GM12878 (cell line): Measurements from ENCODE around the gene SULT6B1. TPM values are rescaled to one million over a fixed set of nuclear protein-coding genes. Genes with fewer than 3 reads are reported as not detected.

Experiments
- ATAC-seq: fragments of 200-7000 bp; cut with Tn5 transposase; 3 replicates; pipeline ENCODE4 v1.9.1; 2020; ENCODE audit warnings: mild to moderate bottlenecking, moderate library complexity
- BruUV-seq: library from RNA; stranded (reverse); fragments of 400-500 nt; replicated peaks from 2 replicates; lab custom pipeline; 2021; lab: Mats Ljungman, UMichigan
- CTCF ChIA-PET: fragments of 300-600 bp; sonication (Branson Sonifier 250); formaldehyde crosslinking; extraction: SDS; loops from one replicate; lab custom pipeline; 2021; ENCODE audit warnings: inconsistent platforms; lab: Yijun Ruan, JAX
- POLR2A ChIA-PET: fragments of 350-600 bp; formaldehyde crosslinking; extraction: SDS; loops from one replicate; lab custom pipeline; 2021; ENCODE audit warnings: inconsistent platforms; lab: Charles Lee
- RAD21 ChIA-PET: fragments of 300-600 bp; sonication (Branson Sonifier 250); formaldehyde crosslinking; loops from one replicate; lab custom pipeline; 2023; ENCODE audit warnings: antibody characterized with exemption; ENCODE audit not compliant: unreplicated experiment; lab: Charles Lee
- SMC1A ChIA-PET: fragments of 300-600 bp; sonication (Branson Sonifier 250); formaldehyde crosslinking; loops from one replicate; lab custom pipeline; 2023; ENCODE audit not compliant: unreplicated experiment, uncharacterized antibody; lab: Charles Lee
- DNase-seq: peaks from one replicate; pipeline ENCODE4 v3.0.0-alpha.2; 2011; ENCODE audit warnings: low read depth, low spot score
- FAIRE-seq: peaks from 3 replicates; lab custom pipeline; 2011; peaks lifted over from hg19 to GRCh38; lab: Jason Lieb, UNC
- H2AFZ ChIP-seq: 2 replicates; pipeline ENCODE4 v1.6.0; 2011; ENCODE audit warnings: low read depth, low read length, control low read depth; ENCODE audit not compliant: control insufficient read depth
- H3K27ac ChIP-seq: 2 replicates; pipeline ENCODE4 v1.5.1; 2011; ENCODE audit warnings: control low read depth; ENCODE audit not compliant: control insufficient read depth, insufficient read depth
- H3K27me3 ChIP-seq, 2 experiments: replicated peaks in 1 of 2; 2 replicates each; pipeline versions ENCODE4 v1.6.0 to v1.6.1; 2011; ENCODE audit warnings: low read length in 1 of 2; ENCODE audit not compliant: control insufficient read depth in 2 of 2, insufficient read depth in 2 of 2
- H3K36me3 ChIP-seq, 2 experiments: 2 replicates each; pipeline ENCODE4 v1.5.1; 2011; ENCODE audit warnings: low read length in 1 of 2; ENCODE audit not compliant: control insufficient read depth in 2 of 2, insufficient read depth in 2 of 2
- H3K4me1 ChIP-seq: 2 replicates; pipeline ENCODE4 v1.6.1; 2011; ENCODE audit warnings: mild to moderate bottlenecking, low read length, moderate library complexity, mixed read lengths; ENCODE audit not compliant: control insufficient read depth, insufficient read depth
- H3K4me2 ChIP-seq: 2 replicates; pipeline ENCODE4 v1.6.0; 2011; ENCODE audit warnings: control low read depth; ENCODE audit not compliant: control insufficient read depth, insufficient read depth
- H3K4me3 ChIP-seq: fragments of 200-600 bp; sonication (generic); 2 replicates; pipeline ENCODE4 v1.5.1; 2016
- H3K79me2 ChIP-seq: 2 replicates; pipeline ENCODE4 v1.6.0; 2011; ENCODE audit warnings: low read length; ENCODE audit not compliant: control insufficient read depth, insufficient read depth
- H3K9ac ChIP-seq: 2 replicates; pipeline ENCODE4 v1.8.0; 2011; ENCODE audit warnings: low read length, control low read depth, mixed read lengths; ENCODE audit not compliant: control insufficient read depth, insufficient read depth
- H3K9me3 ChIP-seq: replicated peaks from 3 replicates; pipeline ENCODE4 v1.5.1; 2011; ENCODE audit warnings: mild to moderate bottlenecking, low read length; ENCODE audit not compliant: control insufficient read depth, insufficient read depth
- H4K20me1 ChIP-seq: 2 replicates; pipeline ENCODE4 v1.6.0; 2011; ENCODE audit not compliant: control insufficient read depth, insufficient read depth
- ASH2L ChIP-seq: fragments of 300-600, 200-600 bp; sonication (generic); IDR thresholded peaks from 2 replicates; pipeline ENCODE4 v1.6.1; 2017; ENCODE audit warnings: low read depth, mild to moderate bottlenecking, borderline replicate concordance
- CHD2 ChIP-seq: IDR thresholded peaks from 2 replicates; pipeline ENCODE4 v1.6.1; 2011; ENCODE audit warnings: low read depth, low read length, improper control_type of control experiment, borderline replicate concordance
- IRF4 ChIP-seq: IDR thresholded peaks from 2 replicates; pipeline ENCODE4 v1.6.1; 2011; ENCODE audit warnings: low read depth, low read length
- KAT2A ChIP-seq: conservative IDR thresholded peaks from 2 replicates; pipeline ENCODE4 v1.6.1; 2011; ENCODE audit warnings: low read depth, low read length; ENCODE audit not compliant: control insufficient read depth
- MTA2 ChIP-seq: fragments of 450-650 bp; IDR thresholded peaks from 2 replicates; pipeline ENCODE4 v1.6.1; 2016; ENCODE audit warnings: low read depth, mild to moderate bottlenecking, moderate library complexity
- NR2C2 ChIP-seq: IDR thresholded peaks from 2 replicates; pipeline ENCODE4 v1.6.1; 2011; ENCODE audit warnings: borderline replicate concordance, low read depth; ENCODE audit not compliant: control insufficient read depth, insufficient read length
- RAD21 ChIP-seq: IDR thresholded peaks from 2 replicates; pipeline ENCODE4 v1.6.1; 2011; ENCODE audit warnings: mild to moderate bottlenecking, low read depth, low read length, moderate library complexity; ENCODE audit not compliant: insufficient read depth
- RAD51 ChIP-seq: fragments of 450-650 bp; IDR thresholded peaks from 2 replicates; pipeline ENCODE4 v1.6.1; 2016; ENCODE audit warnings: moderate library complexity, mild to moderate bottlenecking, inconsistent platforms
- SMARCA5 ChIP-seq: fragments of 450-650 bp; IDR thresholded peaks from 2 replicates; pipeline ENCODE4 v1.6.1; 2017; ENCODE audit warnings: mild to moderate bottlenecking
- TAF1 ChIP-seq: IDR thresholded peaks from 2 replicates; pipeline ENCODE4 v1.6.1; 2011; ENCODE audit warnings: mild to moderate bottlenecking, low read depth, low read length, borderline replicate concordance
- ZNF24 ChIP-seq: fragments of 450-650 bp; IDR thresholded peaks from 2 replicates; pipeline ENCODE4 v1.6.1; 2017; ENCODE audit warnings: antibody characterized with exemption, mild to moderate bottlenecking
- WGBS: methylation state at CpG from one replicate; pipeline ENCODE4 v1.1.6; 2016; ENCODE audit warnings: low lambda C conversion rate; ENCODE audit not compliant: insufficient replicate concordance, insufficient coverage; ENCODE audit errors: missing lambda C conversion rate; 5-methylcytosine and 5-hydroxymethylcytosine counted together
- in situ Hi-C: fragments of 300-500 bp; cut with MboI; formaldehyde crosslinking; loops from 9 replicates; pipeline ENCODE4 v1.14.3; 2018; ENCODE audit warnings: mixed read lengths
- intact Hi-C: fragments of 100-400 bp; cut with micrococcal nuclease; formaldehyde crosslinking; loops from one replicate; pipeline ENCODE4 v1.14.2; 2022; ENCODE audit not compliant: unreplicated experiment
- polyA plus RNA-seq, 11 experiments: library from polyadenylated mRNA; depleted of rRNA in 4 of 11; unstranded in 6 of 11; stranded (reverse) in 5 of 11; fragments of >200 nt; fragmentation: Nextera tagmentation in 4 of 11; fragmentation: Illumina TruSeq in 1 of 11; extraction: Ambion mirVana in 4 of 11; extraction: Trizol in 1 of 11; gene quantifications; 1 replicate in 1 of 11; 2 replicates in 10 of 11; pipeline versions ENCODE4 v1.2.1 to v1.2.3, GENCODE V29; 2011 to 2016; ENCODE audit warnings: inconsistent platforms in 2 of 11, missing spikeins in 2 of 11, low read depth in 1 of 11
- total RNA-seq, 4 experiments: library from RNA; depleted of rRNA in 3 of 4; stranded (reverse); fragments of >200 nt in 3 of 4; fragmentation: Illumina TruSeq in 1 of 4; extraction: Trizol in 1 of 4; gene quantifications; 2 replicates each; pipeline versions ENCODE4 v1.2.1 to v1.2.3, GENCODE V29; 2013 to 2021
- TF ChIP-seq, protein P1 (sequence below): fragments of 450-650 bp; formaldehyde crosslinking; IDR thresholded peaks from 2 replicates; pipeline ENCODE4 v1.5.0; 2022; ENCODE audit warnings: mild to moderate bottlenecking, missing genetic modification characterization
- TF ChIP-seq, protein P2 (sequence below): IDR thresholded peaks from 2 replicates; pipeline ENCODE4 v1.6.1; 2011; ENCODE audit warnings: low read depth, low read length, improper control_type of control experiment, borderline replicate concordance
- TF ChIP-seq, protein P3 (sequence below): fragments of 150-350 bp; IDR thresholded peaks from 2 replicates; pipeline ENCODE4 v1.6.1; 2014; ENCODE audit warnings: mild to moderate bottlenecking, low read depth, low read length
- TF ChIP-seq, protein P4 (sequence below): IDR thresholded peaks from 2 replicates; pipeline ENCODE4 v1.6.1; 2011; ENCODE audit warnings: mild to moderate bottlenecking, low read depth, low read length, moderate library complexity; ENCODE audit not compliant: insufficient replicate concordance

Gene SULT6B1
- total and polyA plus RNA-seq, 10 of the 15 experiments (the other 5 are each of a cell fraction or from before 2014, with no cell fraction given): not detected

DNA sequence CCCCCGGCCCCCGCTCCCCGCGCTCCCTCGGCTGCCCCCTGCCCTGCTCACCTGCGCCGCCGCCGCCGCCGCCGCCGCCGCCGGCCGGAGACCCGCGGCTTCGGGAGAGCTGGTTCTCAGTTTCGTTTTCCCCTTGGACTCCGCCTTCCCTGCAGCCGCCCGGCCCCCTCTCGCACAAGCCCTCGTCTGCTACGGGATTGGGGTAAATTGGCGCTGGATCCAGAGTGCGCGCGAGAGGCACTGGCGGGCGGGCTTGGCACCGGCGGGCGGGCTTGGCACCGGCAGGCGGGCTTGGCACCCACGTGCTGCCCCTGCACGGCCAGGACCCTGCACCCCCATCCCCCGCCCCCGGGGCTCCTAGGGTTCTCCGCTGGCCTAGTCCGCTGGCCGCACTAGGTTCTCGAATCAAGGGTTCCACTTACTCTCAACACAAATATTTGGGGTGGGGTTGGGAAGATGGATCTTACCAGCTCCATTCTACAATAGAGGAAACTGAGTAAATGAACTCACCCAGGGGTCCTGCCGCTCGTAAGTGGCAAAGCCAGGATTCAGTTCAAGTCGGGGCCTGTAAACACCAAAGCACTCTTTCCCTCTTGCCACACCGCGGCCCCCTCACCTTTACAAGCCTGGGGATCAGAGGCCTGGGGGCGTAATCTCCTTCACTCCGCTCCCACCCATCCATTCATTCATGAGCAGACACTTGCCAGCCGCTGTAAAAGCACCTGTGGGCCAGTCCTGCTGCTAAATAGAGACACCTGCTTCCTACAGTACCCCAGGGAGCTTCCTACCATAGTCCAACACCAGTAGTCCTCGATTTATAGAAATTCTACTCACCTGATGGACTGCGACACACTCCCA is 31.4 kb downstream of the SULT6B1 start, which contains the start of gene EIF2AK2:
EIF2AK2 (minus strand) TSS at position 124 of the 858 bp plus-strand sequence. CDS start 9,174 bp downstream, outside the sequence.
- TSS peak; percentile 87 for BruUV-seq
- TF ChIP-seq ZNF24 (no peak), TAF1 (no peak; the same call in 1 of the 2 replicates), CHD2 (peak; percentile 84), NR2C2 (no peak), MTA2 (no peak), RAD51 (no peak), IRF4 (no peak), KAT2A (no peak), SMARCA5 (no peak), ASH2L (peak; percentile 71; the same call in 1 of the 2 replicates), RAD21 (no peak)
- TF ChIP-seq, protein P1, sequence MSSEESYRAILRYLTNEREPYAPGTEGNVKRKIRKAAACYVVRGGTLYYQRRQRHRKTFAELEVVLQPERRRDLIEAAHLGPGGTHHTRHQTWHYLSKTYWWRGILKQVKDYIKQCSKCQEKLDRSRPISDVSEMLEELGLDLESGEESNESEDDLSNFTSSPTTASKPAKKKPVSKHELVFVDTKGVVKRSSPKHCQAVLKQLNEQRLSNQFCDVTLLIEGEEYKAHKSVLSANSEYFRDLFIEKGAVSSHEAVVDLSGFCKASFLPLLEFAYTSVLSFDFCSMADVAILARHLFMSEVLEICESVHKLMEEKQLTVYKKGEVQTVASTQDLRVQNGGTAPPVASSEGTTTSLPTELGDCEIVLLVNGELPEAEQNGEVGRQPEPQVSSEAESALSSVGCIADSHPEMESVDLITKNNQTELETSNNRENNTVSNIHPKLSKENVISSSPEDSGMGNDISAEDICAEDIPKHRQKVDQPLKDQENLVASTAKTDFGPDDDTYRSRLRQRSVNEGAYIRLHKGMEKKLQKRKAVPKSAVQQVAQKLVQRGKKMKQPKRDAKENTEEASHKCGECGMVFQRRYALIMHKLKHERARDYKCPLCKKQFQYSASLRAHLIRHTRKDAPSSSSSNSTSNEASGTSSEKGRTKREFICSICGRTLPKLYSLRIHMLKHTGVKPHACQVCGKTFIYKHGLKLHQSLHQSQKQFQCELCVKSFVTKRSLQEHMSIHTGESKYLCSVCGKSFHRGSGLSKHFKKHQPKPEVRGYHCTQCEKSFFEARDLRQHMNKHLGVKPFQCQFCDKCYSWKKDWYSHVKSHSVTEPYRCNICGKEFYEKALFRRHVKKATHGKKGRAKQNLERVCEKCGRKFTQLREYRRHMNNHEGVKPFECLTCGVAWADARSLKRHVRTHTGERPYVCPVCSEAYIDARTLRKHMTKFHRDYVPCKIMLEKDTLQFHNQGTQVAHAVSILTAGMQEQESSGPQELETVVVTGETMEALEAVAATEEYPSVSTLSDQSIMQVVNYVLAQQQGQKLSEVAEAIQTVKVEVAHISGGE (CRISPR knock-in tag): peak; percentile 76
- TF ChIP-seq, protein P2, sequence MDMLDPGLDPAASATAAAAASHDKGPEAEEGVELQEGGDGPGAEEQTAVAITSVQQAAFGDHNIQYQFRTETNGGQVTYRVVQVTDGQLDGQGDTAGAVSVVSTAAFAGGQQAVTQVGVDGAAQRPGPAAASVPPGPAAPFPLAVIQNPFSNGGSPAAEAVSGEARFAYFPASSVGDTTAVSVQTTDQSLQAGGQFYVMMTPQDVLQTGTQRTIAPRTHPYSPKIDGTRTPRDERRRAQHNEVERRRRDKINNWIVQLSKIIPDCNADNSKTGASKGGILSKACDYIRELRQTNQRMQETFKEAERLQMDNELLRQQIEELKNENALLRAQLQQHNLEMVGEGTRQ: no peak
- TF ChIP-seq, protein P3, sequence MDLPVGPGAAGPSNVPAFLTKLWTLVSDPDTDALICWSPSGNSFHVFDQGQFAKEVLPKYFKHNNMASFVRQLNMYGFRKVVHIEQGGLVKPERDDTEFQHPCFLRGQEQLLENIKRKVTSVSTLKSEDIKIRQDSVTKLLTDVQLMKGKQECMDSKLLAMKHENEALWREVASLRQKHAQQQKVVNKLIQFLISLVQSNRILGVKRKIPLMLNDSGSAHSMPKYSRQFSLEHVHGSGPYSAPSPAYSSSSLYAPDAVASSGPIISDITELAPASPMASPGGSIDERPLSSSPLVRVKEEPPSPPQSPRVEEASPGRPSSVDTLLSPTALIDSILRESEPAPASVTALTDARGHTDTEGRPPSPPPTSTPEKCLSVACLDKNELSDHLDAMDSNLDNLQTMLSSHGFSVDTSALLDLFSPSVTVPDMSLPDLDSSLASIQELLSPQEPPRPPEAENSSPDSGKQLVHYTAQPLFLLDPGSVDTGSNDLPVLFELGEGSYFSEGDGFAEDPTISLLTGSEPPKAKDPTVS: no peak
- TF ChIP-seq, protein P4, sequence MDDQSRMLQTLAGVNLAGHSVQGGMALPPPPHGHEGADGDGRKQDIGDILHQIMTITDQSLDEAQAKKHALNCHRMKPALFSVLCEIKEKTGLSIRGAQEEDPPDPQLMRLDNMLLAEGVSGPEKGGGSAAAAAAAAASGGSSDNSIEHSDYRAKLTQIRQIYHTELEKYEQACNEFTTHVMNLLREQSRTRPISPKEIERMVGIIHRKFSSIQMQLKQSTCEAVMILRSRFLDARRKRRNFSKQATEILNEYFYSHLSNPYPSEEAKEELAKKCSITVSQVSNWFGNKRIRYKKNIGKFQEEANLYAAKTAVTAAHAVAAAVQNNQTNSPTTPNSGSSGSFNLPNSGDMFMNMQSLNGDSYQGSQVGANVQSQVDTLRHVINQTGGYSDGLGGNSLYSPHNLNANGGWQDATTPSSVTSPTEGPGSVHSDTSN: no peak

More for the DNA sequence above, 31.4 kb downstream of the SULT6B1 start, which contains the start of gene EIF2AK2:
- peak within 1 kb of the TSS; percentile 97 for H3K4me2 ChIP-seq
- peak within 1 kb of the TSS; percentile 92 for H3K4me3 ChIP-seq
- H3K9me3 ChIP-seq: peaks cover 2% of the 10 kb centered on the region; the same call in 1 of the 3 replicates
- peak within 1 kb of the TSS; percentile 97 for H3K9ac ChIP-seq
- H3K79me2 ChIP-seq: peaks cover 54% of the 10 kb centered on the region
- peak; percentile 92 for ATAC-seq
- peaks cover 12% of the 10 kb centered on the region for H3K4me1 ChIP-seq
- no peaks in the 10 kb centered on the region for H3K27me3 ChIP-seq
- intact Hi-C loops (loop anchor here (5.0 kb wide), 1 partner anchor 75 kb away; the partner anchor contains the start of genes CEBPZ and NDUFAF7), in situ Hi-C loops (no loop called here)
- H3K36me3 ChIP-seq: peaks cover 0 to 7% of the 10 kb centered on the region in 2 experiments; a peak in 1 of 4 replicates
- RAD21 ChIA-PET: interaction anchor here (0.7 to 1.6 kb wide), 6 partner anchors 12 to 1006 kb away, joined by 3 to 5 read pairs (median 4); partner anchors contain the start of genes CEBPZ and NDUFAF7
- H4K20me1 ChIP-seq: 0 out of 2 replicates have a peak, but pooled peaks cover 3% of the 10 kb centered on the region
- CTCF ChIA-PET: interaction anchor here (0.6 to 1.6 kb wide), 3 partner anchors 12 to 720 kb away, joined by 3 to 12 read pairs (median 4); no protein-coding TSS in a partner anchor
- POLR2A ChIA-PET: interaction anchor here (0.5 to 1.5 kb wide), 6 partner anchors 11 to 627 kb away, joined by 3 to 5 read pairs (median 4); partner anchors contain the start of genes CEBPZ and NDUFAF7
- no peak for FAIRE-seq
- DNase-seq: no peak
- SMC1A ChIA-PET: interaction anchor here (1.1 to 1.6 kb wide), 4 partner anchors 12 to 191 kb away, joined by 3 to 5 read pairs (median 4); no protein-coding TSS in a partner anchor
- H2AFZ ChIP-seq: peak within 1 kb of the TSS; percentile 68
- peak within 1 kb of the TSS; percentile 95 for H3K27ac ChIP-seq
- under 1% methylated on average over 47 of the region's 55 CpGs for WGBS
